ENCODE measurements around the gene CEP250.
A peak's percentile ranks its signal among the peaks of the same experiment; 100 is the strongest.

The CEP250 gene

DNA sequence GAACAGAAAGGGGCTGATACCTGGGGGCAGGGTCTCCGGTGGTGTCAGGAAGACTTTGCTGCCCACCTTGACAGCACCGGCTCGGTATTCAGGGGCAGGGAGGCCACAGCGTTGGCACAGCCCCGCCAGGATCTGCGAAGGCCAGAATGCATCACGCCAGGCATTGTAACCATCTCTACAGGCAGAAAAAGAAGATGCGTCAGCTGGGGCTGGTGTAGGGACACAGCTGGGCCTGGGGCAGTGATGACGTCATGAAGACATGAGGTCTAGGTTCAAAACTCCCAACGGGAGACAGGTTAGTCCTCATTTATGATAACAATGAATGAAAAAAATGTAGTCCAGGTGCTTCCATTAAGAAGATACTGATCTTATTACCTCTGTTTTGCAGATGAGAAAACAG is 108.4 kb downstream of the CEP250 start:
- TF ChIP-seq, protein P1, sequence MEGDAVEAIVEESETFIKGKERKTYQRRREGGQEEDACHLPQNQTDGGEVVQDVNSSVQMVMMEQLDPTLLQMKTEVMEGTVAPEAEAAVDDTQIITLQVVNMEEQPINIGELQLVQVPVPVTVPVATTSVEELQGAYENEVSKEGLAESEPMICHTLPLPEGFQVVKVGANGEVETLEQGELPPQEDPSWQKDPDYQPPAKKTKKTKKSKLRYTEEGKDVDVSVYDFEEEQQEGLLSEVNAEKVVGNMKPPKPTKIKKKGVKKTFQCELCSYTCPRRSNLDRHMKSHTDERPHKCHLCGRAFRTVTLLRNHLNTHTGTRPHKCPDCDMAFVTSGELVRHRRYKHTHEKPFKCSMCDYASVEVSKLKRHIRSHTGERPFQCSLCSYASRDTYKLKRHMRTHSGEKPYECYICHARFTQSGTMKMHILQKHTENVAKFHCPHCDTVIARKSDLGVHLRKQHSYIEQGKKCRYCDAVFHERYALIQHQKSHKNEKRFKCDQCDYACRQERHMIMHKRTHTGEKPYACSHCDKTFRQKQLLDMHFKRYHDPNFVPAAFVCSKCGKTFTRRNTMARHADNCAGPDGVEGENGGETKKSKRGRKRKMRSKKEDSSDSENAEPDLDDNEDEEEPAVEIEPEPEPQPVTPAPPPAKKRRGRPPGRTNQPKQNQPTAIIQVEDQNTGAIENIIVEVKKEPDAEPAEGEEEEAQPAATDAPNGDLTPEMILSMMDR (IDR thresholded peaks at IDR 0.05), result no peak

DNA sequence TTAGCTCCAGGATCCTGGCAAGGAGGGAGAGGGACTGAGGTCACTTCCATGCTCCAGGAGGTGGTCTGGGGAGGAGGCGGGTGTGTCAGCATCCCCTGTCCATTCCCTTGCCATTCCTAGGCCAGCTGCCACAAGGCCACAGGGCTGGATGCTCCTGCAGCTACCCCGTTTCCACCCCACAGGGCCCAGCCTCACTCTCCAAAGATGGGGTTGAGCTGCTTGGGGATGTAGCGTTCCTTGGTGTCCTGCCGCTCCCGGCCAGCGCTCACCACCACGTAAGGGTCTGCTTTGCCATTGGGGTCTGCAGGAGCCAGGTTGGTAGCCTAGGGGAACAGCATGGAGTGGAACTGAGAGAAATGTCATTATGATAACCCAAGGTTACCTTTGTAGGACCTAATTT is 109.5 kb downstream of the CEP250 start:
- TF ChIP-seq, protein P1 (IDR thresholded peaks at IDR 0.05), result no peak

DNA sequence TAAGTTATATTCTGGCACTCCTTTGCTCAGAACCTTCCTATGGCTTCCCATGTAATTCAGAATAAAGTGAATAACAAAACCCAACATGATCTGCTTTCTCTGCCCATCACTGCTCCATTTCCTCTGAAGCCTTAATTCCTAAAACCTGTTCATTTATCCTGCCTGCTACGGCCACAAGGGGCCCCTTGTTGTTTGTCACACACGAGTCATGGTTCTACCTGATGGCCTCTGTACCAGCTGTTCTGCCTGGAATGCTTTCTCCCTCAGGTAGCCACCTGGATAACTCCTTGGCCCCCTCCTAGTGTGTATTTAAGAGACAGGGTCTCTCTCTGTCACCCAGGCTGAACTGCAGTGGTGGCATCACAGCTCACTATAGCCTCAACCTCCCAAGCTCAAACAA is 113.2 kb downstream of the CEP250 start:
- TF ChIP-seq, protein P1 (IDR thresholded peaks at IDR 0.05), result 0 out of 2 replicates have a peak, but pooled peaks have one; percentile 17
